Stimulated activated CD8-positive, alpha-beta memory T cell treated with anti-CD3 and anti-CD28 coated beads, Interleukin-15, amount 100 ng/mL, for 4 hours (primary cell): ENCODE data around the gene AKT3.

Source experiments
- DNase-seq, 2 donors: peaks; one replicate each; pipeline ENCODE4 v3.0.0-alpha.2; 2020; ENCODE audit warnings: low read depth in 2 of 2

Gene AKT3

GRCh38 chr1:243488459-243489157 is 361.4 kb downstream of the AKT3 start:
- DNase-seq, result no peak

GRCh38 chr1:243487649-243488227 is 362.3 kb downstream of the AKT3 start:
- no peak for DNase-seq

GRCh38 chr1:243487036-243487648 is 362.9 kb downstream of the AKT3 start:
- DNase-seq, result no peak

- DNase-seq, result no peak
Measured at GRCh38 chr1:243483952-243484351, 366.1 kb downstream of the AKT3 start.

- no peak for DNase-seq
Measured at GRCh38 chr1:243483071-243483771, 366.8 kb downstream of the AKT3 start.

GRCh38 chr1:243482141-243483022 is 367.7 kb downstream of the AKT3 start:
- DNase-seq, result no peak

GRCh38 chr1:243481101-243481500 is 368.9 kb downstream of the AKT3 start:
- no peak for DNase-seq

- DNase-seq, result no peak
Measured at GRCh38 chr1:243477731-243478290, 372.2 kb downstream of the AKT3 start.

- DNase-seq, result no peak
Measured at GRCh38 chr1:243475966-243476365, 374.1 kb downstream of the AKT3 start.

GRCh38 chr1:243474906-243475305 is 375.1 kb downstream of the AKT3 start:
- no peak for DNase-seq

- no peak for DNase-seq
Measured at GRCh38 chr1:243474136-243474881, 375.7 kb downstream of the AKT3 start.

- no peak for DNase-seq
Measured at GRCh38 chr1:243473227-243474135, 376.6 kb downstream of the AKT3 start.

- DNase-seq, result no peak
Measured at GRCh38 chr1:243471754-243472745, 378.0 kb downstream of the AKT3 start.

GRCh38 chr1:243471026-243471685 is 378.9 kb downstream of the AKT3 start:
- DNase-seq, result no peak

GRCh38 chr1:243470502-243470901 is 379.5 kb downstream of the AKT3 start:
- no peak for DNase-seq

- no peak for DNase-seq
Measured at GRCh38 chr1:243469497-243469896, 380.5 kb downstream of the AKT3 start.

GRCh38 chr1:243465738-243466137 is 384.3 kb downstream of the AKT3 start:
- DNase-seq, result no peak

- DNase-seq, result no peak
Measured at GRCh38 chr1:243465081-243465480, 385.0 kb downstream of the AKT3 start.
